IMR-90 (cell line): ENCODE results near the gene FAM184A.

Source experiments
- CEBPB ChIP-seq: IDR thresholded peaks from 2 replicates; pipeline ENCODE4 v1.6.1; 2012; ENCODE audit warnings: low read depth, low read length, improper control_type of control experiment
- MAZ ChIP-seq: IDR thresholded peaks from 2 replicates; pipeline ENCODE4 v1.6.1; 2012; ENCODE audit warnings: low read depth, mild to moderate bottlenecking, low read length, improper control_type of control experiment, moderate library complexity, borderline replicate concordance
- MXI1 ChIP-seq: IDR thresholded peaks from 2 replicates; pipeline ENCODE4 v1.6.1; 2012; ENCODE audit warnings: low read depth, mild to moderate bottlenecking, low read length, moderate library complexity, borderline replicate concordance
- POLR2A ChIP-seq: IDR thresholded peaks from 2 replicates; pipeline ENCODE4 v1.6.1; 2012; ENCODE audit warnings: mild to moderate bottlenecking, low read depth, low read length
- RFX5 ChIP-seq: IDR thresholded peaks from 2 replicates; pipeline ENCODE4 v1.8.0; 2012; ENCODE audit warnings: low read depth, mild to moderate bottlenecking, low read length, moderate library complexity
- TF ChIP-seq, protein P1 (sequence below): conservative IDR thresholded peaks from 2 replicates; pipeline ENCODE4 v1.5.1; 2012; ENCODE audit warnings: mild to moderate bottlenecking, low read depth, low read length, improper control_type of control experiment

DNA sequence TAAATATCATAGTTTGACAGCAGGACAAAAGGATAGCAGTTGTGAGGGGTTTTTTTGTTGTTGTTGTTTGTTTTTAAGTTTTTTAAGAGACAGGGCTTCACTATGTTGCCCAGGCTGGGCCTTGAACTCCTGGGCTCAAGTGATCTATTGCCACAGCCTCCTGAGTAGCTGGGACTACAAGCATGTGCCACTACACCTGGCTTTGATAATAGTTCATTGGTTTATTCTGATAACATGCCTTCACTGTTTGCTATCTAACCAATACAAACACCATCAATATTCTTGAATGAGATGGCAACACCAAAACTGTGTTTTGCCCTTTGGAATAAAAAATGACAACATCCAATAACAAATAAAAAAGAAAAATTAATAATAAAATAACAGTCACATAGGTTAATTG is 41.2 kb downstream of the FAM184A start:
- TF ChIP-seq, protein P1, sequence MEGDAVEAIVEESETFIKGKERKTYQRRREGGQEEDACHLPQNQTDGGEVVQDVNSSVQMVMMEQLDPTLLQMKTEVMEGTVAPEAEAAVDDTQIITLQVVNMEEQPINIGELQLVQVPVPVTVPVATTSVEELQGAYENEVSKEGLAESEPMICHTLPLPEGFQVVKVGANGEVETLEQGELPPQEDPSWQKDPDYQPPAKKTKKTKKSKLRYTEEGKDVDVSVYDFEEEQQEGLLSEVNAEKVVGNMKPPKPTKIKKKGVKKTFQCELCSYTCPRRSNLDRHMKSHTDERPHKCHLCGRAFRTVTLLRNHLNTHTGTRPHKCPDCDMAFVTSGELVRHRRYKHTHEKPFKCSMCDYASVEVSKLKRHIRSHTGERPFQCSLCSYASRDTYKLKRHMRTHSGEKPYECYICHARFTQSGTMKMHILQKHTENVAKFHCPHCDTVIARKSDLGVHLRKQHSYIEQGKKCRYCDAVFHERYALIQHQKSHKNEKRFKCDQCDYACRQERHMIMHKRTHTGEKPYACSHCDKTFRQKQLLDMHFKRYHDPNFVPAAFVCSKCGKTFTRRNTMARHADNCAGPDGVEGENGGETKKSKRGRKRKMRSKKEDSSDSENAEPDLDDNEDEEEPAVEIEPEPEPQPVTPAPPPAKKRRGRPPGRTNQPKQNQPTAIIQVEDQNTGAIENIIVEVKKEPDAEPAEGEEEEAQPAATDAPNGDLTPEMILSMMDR = no peak
- TF ChIP-seq RFX5 = no peak
- TF ChIP-seq MXI1 = no peak
- no peak for TF ChIP-seq POLR2A
- no peak for TF ChIP-seq CEBPB
- no peak for TF ChIP-seq MAZ
